Measurements from ENCODE around the gene PRUNE1.

Gene PRUNE1

DNA sequence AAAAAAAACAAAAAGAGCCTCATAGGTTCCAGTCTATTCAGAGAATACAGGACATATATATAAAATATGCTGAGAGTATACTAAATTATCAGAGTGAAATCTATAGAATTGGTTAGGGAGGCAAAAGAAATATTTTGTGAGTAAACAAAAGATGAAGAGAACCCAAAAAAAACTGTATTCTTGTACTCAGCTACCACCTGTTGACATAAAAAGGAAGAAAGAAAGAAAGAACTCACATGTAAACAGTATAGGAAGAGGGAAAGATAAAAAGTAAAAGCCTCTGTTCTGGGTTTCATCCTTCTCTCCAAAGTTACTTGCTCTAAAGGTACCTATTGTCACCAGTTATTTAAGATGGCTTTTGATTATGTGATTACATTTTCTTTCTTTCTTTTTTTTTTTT is 18.2 kb downstream of the PRUNE1 start:
- no peaks in the 10 kb centered on the region for H3K27me3 ChIP-seq (ENCODE audit: control insufficient read depth, insufficient read depth, low read length)
- H3K9me3 ChIP-seq (ENCODE audit: control insufficient read depth, insufficient read depth, low read length): no peaks in the 10 kb centered on the region
- DNase-seq (ENCODE audit: low read depth, low spot score): no peak
- no peaks in the 10 kb centered on the region for H3K4me1 ChIP-seq (ENCODE audit: control insufficient read depth, insufficient read depth, low read length)
- H3K4me3 ChIP-seq (ENCODE audit: low read length): no peak overlapping the region
- H3K27ac ChIP-seq (ENCODE audit: low read length): no peak overlapping the region
- peaks cover 12% of the 10 kb centered on the region; the same call in 1 of the 2 replicates for H3K36me3 ChIP-seq (ENCODE audit: control insufficient read depth, insufficient read depth, low read length)

DNA sequence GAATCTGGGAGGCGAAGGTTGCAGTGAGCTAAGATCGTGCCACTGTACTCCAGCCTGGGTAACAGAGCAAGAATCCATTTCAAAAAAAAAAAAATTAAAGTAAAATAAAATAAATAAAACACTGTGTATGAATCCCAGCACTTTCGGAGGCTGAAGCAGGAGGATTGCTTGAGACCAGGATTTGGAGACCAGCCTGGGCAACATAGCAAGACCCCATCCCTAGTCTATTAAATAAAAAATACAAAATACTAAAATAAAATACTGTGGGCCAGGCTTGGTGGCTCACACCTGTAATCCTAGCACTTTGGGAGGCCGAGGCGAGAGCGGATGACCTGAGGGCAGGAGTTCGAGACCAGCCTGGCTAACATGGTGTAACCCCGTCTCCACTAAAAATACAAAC is 23.9 kb downstream of the PRUNE1 start:
- peaks cover 14% of the 10 kb centered on the region; the same call in 1 of the 2 replicates for H3K36me3 ChIP-seq (ENCODE audit: control insufficient read depth, insufficient read depth, low read length)
- peaks cover 5% of the 10 kb centered on the region for H3K4me1 ChIP-seq (ENCODE audit: control insufficient read depth, insufficient read depth, low read length)
- H3K27ac ChIP-seq (ENCODE audit: low read length): no peak overlapping the region
- no peak for DNase-seq (ENCODE audit: low read depth, low spot score)
- no peaks in the 10 kb centered on the region for H3K27me3 ChIP-seq (ENCODE audit: control insufficient read depth, insufficient read depth, low read length)
- no CpG with 5 or more reads among the region's 8 CpGs for WGBS (ENCODE audit: insufficient coverage, insufficient read length)
- no peak overlapping the region for H3K4me3 ChIP-seq (ENCODE audit: low read length)
- H3K9me3 ChIP-seq (ENCODE audit: control insufficient read depth, insufficient read depth, low read length): no peaks in the 10 kb centered on the region

GRCh38 chr1:151035167-151035566 is 26.9 kb downstream of the PRUNE1 start:
- WGBS (ENCODE audit: insufficient coverage, insufficient read length): no CpG with 5 or more reads among the region's 3 CpGs
- H3K9me3 ChIP-seq (ENCODE audit: control insufficient read depth, insufficient read depth, low read length): no peaks in the 10 kb centered on the region
- no peaks in the 10 kb centered on the region for H3K27me3 ChIP-seq (ENCODE audit: control insufficient read depth, insufficient read depth, low read length)
- H3K4me1 ChIP-seq (ENCODE audit: control insufficient read depth, insufficient read depth, low read length): peaks cover 6% of the 10 kb centered on the region
- H3K27ac ChIP-seq (ENCODE audit: low read length): no peak overlapping the region
- DNase-seq (ENCODE audit: low read depth, low spot score): no peak
- H3K4me3 ChIP-seq (ENCODE audit: low read length): no peak overlapping the region
- H3K36me3 ChIP-seq (ENCODE audit: control insufficient read depth, insufficient read depth, low read length): peaks cover 8% of the 10 kb centered on the region; the same call in 1 of the 2 replicates

- DNase-seq (ENCODE audit: low read depth, low spot score): no peak
- Histone ChIP-seq H3K27ac (ENCODE audit: low read length) (no peak within 1 kb of the TSS), H3K4me3 (ENCODE audit: low read length) (no peak within 1 kb of the TSS), H3K9me3 (ENCODE audit: control insufficient read depth, insufficient read depth, low read length) (no peaks in the 10 kb centered on the region), H3K27me3 (ENCODE audit: control insufficient read depth, insufficient read depth, low read length) (no peaks in the 10 kb centered on the region), H3K36me3 (ENCODE audit: control insufficient read depth, insufficient read depth, low read length) (peaks cover 8% of the 10 kb centered on the region; the same call in 1 of the 2 replicates), H3K4me1 (ENCODE audit: control insufficient read depth, insufficient read depth, low read length) (peaks cover 6% of the 10 kb centered on the region)
- no CpG with 5 or more reads among the region's 2 CpGs for WGBS (ENCODE audit: insufficient coverage, insufficient read length)
These were observed 28.1 kb downstream of the PRUNE1 start, which contains the start of gene BNIPL for GRCh38 chr1:151036356-151036755. Gene BNIPL, plus strand, starts transcription at chr1:151036586. Its CDS starts 140 bp downstream, at chr1:151036726.

DNA sequence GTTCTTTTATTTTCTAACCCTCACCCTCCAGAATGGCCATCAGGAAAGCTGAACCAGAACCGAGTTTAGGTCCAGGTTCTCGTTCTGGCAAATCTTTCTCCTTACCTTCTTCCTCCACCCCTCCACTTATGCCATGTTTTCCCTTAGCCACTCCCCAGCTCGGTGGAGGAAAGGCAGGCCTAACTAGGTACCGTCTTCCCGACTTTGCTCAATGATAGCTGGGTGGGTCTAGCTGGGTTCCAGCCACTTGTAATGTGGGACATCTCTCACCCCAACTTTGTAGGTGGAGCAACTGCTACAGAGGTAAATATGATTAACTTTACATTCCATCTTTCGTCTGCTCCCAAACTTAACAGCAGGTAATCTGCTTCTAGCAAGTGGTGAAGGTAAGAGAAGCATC is 28.8 kb downstream of the PRUNE1 start:
- H3K4me3 ChIP-seq (ENCODE audit: low read length): no peak overlapping the region
- no CpG with 5 or more reads among the region's 6 CpGs for WGBS (ENCODE audit: insufficient coverage, insufficient read length)
- H3K27me3 ChIP-seq (ENCODE audit: control insufficient read depth, insufficient read depth, low read length): no peaks in the 10 kb centered on the region

DNA sequence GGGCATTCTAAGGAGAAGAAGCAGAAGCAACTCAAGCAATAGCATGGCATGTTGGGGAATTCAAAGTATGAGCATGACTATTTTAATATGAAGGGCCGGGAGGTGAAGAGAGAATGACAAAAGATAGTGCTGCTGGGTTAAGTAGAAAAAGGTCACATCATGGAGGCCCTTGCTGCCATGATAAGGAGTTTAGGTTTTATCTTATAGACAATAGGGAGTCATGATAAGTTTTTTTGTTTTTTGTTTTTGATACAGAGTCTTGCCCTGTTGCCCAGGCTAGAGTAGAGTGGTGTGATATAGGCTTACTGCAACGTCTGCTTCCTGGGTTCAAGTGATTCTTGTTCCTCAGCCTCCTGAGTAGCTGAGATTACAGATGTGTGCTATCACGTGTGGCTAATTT is 31.3 kb downstream of the PRUNE1 start:
- no CpG with 5 or more reads among the region's 3 CpGs for WGBS (ENCODE audit: insufficient coverage, insufficient read length)
- Histone ChIP-seq H3K27ac (ENCODE audit: low read length) (no peak overlapping the region), H3K36me3 (ENCODE audit: control insufficient read depth, insufficient read depth, low read length) (no peaks in the 10 kb centered on the region; the same call in 1 of the 2 replicates), H3K27me3 (ENCODE audit: control insufficient read depth, insufficient read depth, low read length) (no peaks in the 10 kb centered on the region), H3K4me3 (ENCODE audit: low read length) (no peak overlapping the region), H3K9me3 (ENCODE audit: control insufficient read depth, insufficient read depth, low read length) (no peaks in the 10 kb centered on the region), H3K4me1 (ENCODE audit: control insufficient read depth, insufficient read depth, low read length) (peaks cover 6% of the 10 kb centered on the region)
- no peak for DNase-seq (ENCODE audit: low read depth, low spot score)

More for the DNA sequence above, 28.8 kb downstream of the PRUNE1 start:
- Histone ChIP-seq H3K36me3 (ENCODE audit: control insufficient read depth, insufficient read depth, low read length) (peaks cover 6% of the 10 kb centered on the region; the same call in 1 of the 2 replicates), H3K27ac (ENCODE audit: low read length) (no peak overlapping the region), H3K4me1 (ENCODE audit: control insufficient read depth, insufficient read depth, low read length) (peaks cover 6% of the 10 kb centered on the region), H3K9me3 (ENCODE audit: control insufficient read depth, insufficient read depth, low read length) (no peaks in the 10 kb centered on the region)
- no peak for DNase-seq (ENCODE audit: low read depth, low spot score)

DNA sequence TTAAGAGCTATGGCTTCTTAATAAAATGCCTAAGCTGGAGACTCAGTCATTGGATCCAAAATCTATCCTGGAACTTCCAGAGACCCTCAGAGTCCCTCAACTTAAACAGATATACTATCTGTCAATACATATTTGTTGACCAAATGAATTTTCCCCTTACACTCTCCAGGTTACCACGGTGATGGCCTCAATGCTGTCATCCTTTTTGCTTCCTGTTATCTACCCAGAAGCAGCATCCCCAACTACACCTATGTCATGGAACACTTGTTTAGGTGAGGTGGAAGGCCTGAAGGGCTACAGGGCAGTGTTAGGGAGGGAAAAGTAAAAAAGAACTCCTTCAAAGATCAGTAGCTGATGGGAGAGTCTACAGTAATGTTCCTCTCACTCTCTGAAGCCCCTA is 34.9 kb downstream of the PRUNE1 start:
- Histone ChIP-seq H3K27me3 (ENCODE audit: control insufficient read depth, insufficient read depth, low read length) (no peaks in the 10 kb centered on the region), H3K4me1 (ENCODE audit: control insufficient read depth, insufficient read depth, low read length) (peaks cover 2% of the 10 kb centered on the region; the same call in 1 of the 2 replicates), H3K4me3 (ENCODE audit: low read length) (no peak overlapping the region), H3K9me3 (ENCODE audit: control insufficient read depth, insufficient read depth, low read length) (no peaks in the 10 kb centered on the region), H3K27ac (ENCODE audit: low read length) (no peak overlapping the region), H3K36me3 (ENCODE audit: control insufficient read depth, insufficient read depth, low read length) (no peaks in the 10 kb centered on the region)
- no peak for DNase-seq (ENCODE audit: low read depth, low spot score)
- no CpG with 5 or more reads among the region's 1 CpG for WGBS (ENCODE audit: insufficient coverage, insufficient read length)

DNA sequence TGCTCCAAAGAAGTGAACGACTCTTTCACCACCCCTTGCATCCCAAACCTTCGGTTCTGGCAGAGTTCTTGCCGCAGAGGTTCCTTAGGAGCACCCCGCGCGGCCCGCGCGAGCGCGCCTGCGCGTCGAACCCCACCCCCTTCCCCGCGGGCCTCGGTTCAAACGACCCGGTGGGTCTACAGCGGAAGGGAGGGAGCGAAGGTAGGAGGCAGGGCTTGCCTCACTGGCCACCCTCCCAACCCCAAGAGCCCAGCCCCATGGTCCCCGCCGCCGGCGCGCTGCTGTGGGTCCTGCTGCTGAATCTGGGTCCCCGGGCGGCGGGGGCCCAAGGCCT is 39.3 kb downstream of the PRUNE1 start, which contains the start of gene C1orf56:
Gene C1orf56, plus strand, starts transcription at position 161 of the 334 bp plus-strand sequence. Its CDS starts 97 bp downstream, at position 258.
- Histone ChIP-seq H3K36me3 (ENCODE audit: control insufficient read depth, insufficient read depth, low read length) (0 out of 2 replicates have a peak, but pooled peaks cover 2% of the 10 kb centered on the region), H3K4me3 (ENCODE audit: low read length) (peak within 1 kb of the TSS; percentile 73; the same call in 1 of the 2 replicates), H3K9me3 (ENCODE audit: control insufficient read depth, insufficient read depth, low read length) (no peaks in the 10 kb centered on the region), H3K27me3 (ENCODE audit: control insufficient read depth, insufficient read depth, low read length) (no peaks in the 10 kb centered on the region), H3K27ac (ENCODE audit: low read length) (no peak within 1 kb of the TSS), H3K4me1 (ENCODE audit: control insufficient read depth, insufficient read depth, low read length) (no peaks in the 10 kb centered on the region)
- WGBS (ENCODE audit: insufficient coverage, insufficient read length): no CpG with 5 or more reads among the region's 29 CpGs
- no peak for DNase-seq (ENCODE audit: low read depth, low spot score)

DNA sequence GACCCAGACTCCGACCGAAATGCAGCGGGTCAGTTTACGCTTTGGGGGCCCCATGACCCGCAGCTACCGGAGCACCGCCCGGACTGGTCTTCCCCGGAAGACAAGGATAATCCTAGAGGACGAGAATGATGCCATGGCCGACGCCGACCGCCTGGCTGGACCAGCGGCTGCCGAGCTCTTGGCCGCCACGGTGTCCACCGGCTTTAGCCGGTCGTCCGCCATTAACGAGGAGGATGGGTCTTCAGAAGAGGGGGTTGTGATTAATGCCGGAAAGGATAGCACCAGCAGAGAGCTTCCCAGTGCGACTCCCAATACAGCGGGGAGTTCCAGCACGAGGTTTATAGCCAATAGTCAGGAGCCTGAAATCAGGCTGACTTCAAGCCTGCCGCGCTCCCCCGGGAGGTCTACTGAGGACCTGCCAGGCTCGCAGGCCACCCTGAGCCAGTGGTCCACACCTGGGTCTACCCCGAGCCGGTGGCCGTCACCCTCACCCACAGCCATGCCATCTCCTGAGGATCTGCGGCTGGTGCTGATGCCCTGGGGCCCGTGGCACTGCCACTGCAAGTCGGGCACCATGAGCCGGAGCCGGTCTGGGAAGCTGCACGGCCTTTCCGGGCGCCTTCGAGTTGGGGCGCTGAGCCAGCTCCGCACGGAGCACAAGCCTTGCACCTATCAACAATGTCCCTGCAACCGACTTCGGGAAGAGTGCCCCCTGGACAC is 39.8 kb downstream of the PRUNE1 start:
- H3K4me3 ChIP-seq (ENCODE audit: low read length): peak overlapping the region; percentile 73; the same call in 1 of the 2 replicates
- DNase-seq (ENCODE audit: low read depth, low spot score): no peak

DNA sequence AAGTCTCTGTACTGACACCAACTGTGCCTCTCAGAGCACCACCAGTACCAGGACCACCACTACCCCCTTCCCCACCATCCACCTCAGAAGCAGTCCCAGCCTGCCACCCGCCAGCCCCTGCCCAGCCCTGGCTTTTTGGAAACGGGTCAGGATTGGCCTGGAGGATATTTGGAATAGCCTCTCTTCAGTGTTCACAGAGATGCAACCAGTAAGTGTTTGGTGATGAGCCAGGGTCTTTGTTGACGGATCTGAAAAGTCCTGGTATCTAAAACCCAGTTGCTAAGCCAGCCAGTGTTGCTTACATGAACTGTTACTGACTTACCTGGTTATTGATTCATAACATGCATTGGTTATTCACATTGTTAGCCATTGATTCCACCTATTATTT is 40.4 kb downstream of the PRUNE1 start:
- no CpG with 5 or more reads among the region's 3 CpGs for WGBS (ENCODE audit: insufficient coverage, insufficient read length)
- H3K4me3 ChIP-seq (ENCODE audit: low read length): peak overlapping the region; percentile 73; the same call in 1 of the 2 replicates
- no peaks in the 10 kb centered on the region for H3K4me1 ChIP-seq (ENCODE audit: control insufficient read depth, insufficient read depth, low read length)
- peaks cover 5% of the 10 kb centered on the region; the same call in 1 of the 2 replicates for H3K36me3 ChIP-seq (ENCODE audit: control insufficient read depth, insufficient read depth, low read length)
- DNase-seq (ENCODE audit: low read depth, low spot score): peak; percentile 73
- H3K27ac ChIP-seq (ENCODE audit: low read length): no peak overlapping the region
- no peaks in the 10 kb centered on the region for H3K9me3 ChIP-seq (ENCODE audit: control insufficient read depth, insufficient read depth, low read length)
- no peaks in the 10 kb centered on the region for H3K27me3 ChIP-seq (ENCODE audit: control insufficient read depth, insufficient read depth, low read length)

More for the DNA sequence above, 39.8 kb downstream of the PRUNE1 start:
- WGBS (ENCODE audit: insufficient coverage, insufficient read length): no CpG with 5 or more reads among the region's 48 CpGs
- Histone ChIP-seq H3K27me3 (ENCODE audit: control insufficient read depth, insufficient read depth, low read length) (no peaks in the 10 kb centered on the region), H3K36me3 (ENCODE audit: control insufficient read depth, insufficient read depth, low read length) (peaks cover 5% of the 10 kb centered on the region; the same call in 1 of the 2 replicates), H3K27ac (ENCODE audit: low read length) (no peak overlapping the region), H3K9me3 (ENCODE audit: control insufficient read depth, insufficient read depth, low read length) (no peaks in the 10 kb centered on the region), H3K4me1 (ENCODE audit: control insufficient read depth, insufficient read depth, low read length) (no peaks in the 10 kb centered on the region)

Measured in iPS DF 6.9 (cell line).